ENCODE data around the gene DPM2.

The DPM2 gene

GRCh38 chr9:127909839-127910273, 27.8 kb downstream of the DPM2 start:
- H3K27me3 ChIP-seq (ENCODE audit: insufficient read depth, poor library complexity, severe bottlenecking) = no peaks in the 10 kb centered on the region
- no peak for DNase-seq (ENCODE audit: low read depth in 1 of 2, low spot score in 1 of 2)
- H3K27ac ChIP-seq (replicated peaks) = no peak overlapping the region
- H3K4me3 ChIP-seq (replicated peaks; ENCODE audit: insufficient read depth, low read length) = no peak overlapping the region
- TF ChIP-seq SPI1 (IDR thresholded peaks at IDR 0.05; ENCODE audit: borderline replicate concordance, low read depth) (no peak), CTCF (IDR thresholded peaks at IDR 0.05; ENCODE audit: insufficient read depth, low read length) (no peak), POLR2AphosphoS5 (IDR thresholded peaks at IDR 0.05; ENCODE audit: low read depth) (no peak), REST (IDR thresholded peaks at IDR 0.05; ENCODE audit: insufficient replicate concordance, low read depth) (no peak), GABPA (IDR thresholded peaks at IDR 0.05; ENCODE audit: low read depth) (no peak)

- Histone ChIP-seq H3K27me3 (ENCODE audit: insufficient read depth, poor library complexity, severe bottlenecking) (no peaks in the 10 kb centered on the region), H3K27ac (replicated peaks) (no peak overlapping the region), H3K4me3 (replicated peaks; ENCODE audit: insufficient read depth, low read length) (no peak overlapping the region)
- no peak for DNase-seq (ENCODE audit: low read depth in 1 of 2, low spot score in 1 of 2)
- TF ChIP-seq GABPA (IDR thresholded peaks at IDR 0.05; ENCODE audit: low read depth) = no peak
- no peak for TF ChIP-seq POLR2AphosphoS5 (IDR thresholded peaks at IDR 0.05; ENCODE audit: low read depth)
- TF ChIP-seq REST (IDR thresholded peaks at IDR 0.05; ENCODE audit: insufficient replicate concordance, low read depth) = no peak
- no peak for TF ChIP-seq SPI1 (IDR thresholded peaks at IDR 0.05; ENCODE audit: borderline replicate concordance, low read depth)
Measured at GRCh38 chr9:127908660-127908926, 29.1 kb downstream of the DPM2 start.

- H3K27ac ChIP-seq (replicated peaks) = no peak overlapping the region
- no peak for DNase-seq (ENCODE audit: low read depth in 1 of 2, low spot score in 1 of 2)
Measured at GRCh38 chr9:127907867-127908659, 29.6 kb downstream of the DPM2 start.

More at GRCh38 chr9:127907867-127908659, 29.6 kb downstream of the DPM2 start:
- Histone ChIP-seq H3K27me3 (ENCODE audit: insufficient read depth, poor library complexity, severe bottlenecking) (no peaks in the 10 kb centered on the region), H3K4me3 (replicated peaks; ENCODE audit: insufficient read depth, low read length) (no peak overlapping the region)
- TF ChIP-seq REST (IDR thresholded peaks at IDR 0.05; ENCODE audit: insufficient replicate concordance, low read depth) (no peak), CTCF (IDR thresholded peaks at IDR 0.05; ENCODE audit: insufficient read depth, low read length) (no peak), POLR2AphosphoS5 (IDR thresholded peaks at IDR 0.05; ENCODE audit: low read depth) (no peak), SPI1 (IDR thresholded peaks at IDR 0.05; ENCODE audit: borderline replicate concordance, low read depth) (no peak), GABPA (IDR thresholded peaks at IDR 0.05; ENCODE audit: low read depth) (no peak)
